ENCODE data around the gene PRRG3. TPM values are rescaled to one million over a fixed set of nuclear protein-coding genes. Genes with fewer than 3 reads are reported as not detected.
"Not testable (repeated sequence)": the region's sequence is repeated elsewhere in the genome, so short reads cannot be mapped to it uniquely, and the experiment has no call there.

The PRRG3 gene
- polyA plus RNA-seq, 3 donors: not detected

DNA sequence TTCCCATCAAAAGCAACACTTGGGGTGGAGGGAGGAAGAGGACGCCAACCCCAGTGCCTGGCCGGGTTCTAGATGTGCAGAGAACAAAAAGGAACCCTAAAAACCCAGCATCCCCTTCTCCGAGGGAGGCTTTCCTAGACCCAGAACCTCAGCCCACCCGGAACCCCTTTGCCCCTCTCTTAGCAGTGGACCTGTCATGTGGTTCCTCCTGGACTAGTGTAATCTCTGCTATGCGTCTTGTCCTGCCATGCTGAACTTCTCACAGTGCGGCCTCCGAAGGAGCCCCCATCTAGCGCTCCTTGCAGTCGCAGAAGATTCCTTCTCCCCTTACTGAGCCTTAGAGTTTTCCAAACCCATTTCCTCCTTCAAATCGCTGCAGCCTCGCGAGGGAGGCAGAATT is 1.1 kb upstream of the PRRG3 start:
- 82% methylated on average over 5 of the region's 12 CpGs for WGBS (ENCODE audit: insufficient coverage)
- Mint-ChIP-seq H3K4me3 (no peak overlapping the region), H3K27me3 (ENCODE audit: low read depth in 3 of 3) (peaks cover 9 to 26% (median 17%) of the 10 kb centered on the region in 3 donors), H3K36me3 (no peaks in the 10 kb centered on the region), H3K4me1 (no peaks in the 10 kb centered on the region), H3K27ac (no peak overlapping the region), H3K9me3 (peaks cover 0 to 16% (median 4%) of the 10 kb centered on the region in 7 donors)
- Histone ChIP-seq H4K20me1 (ENCODE audit: insufficient read depth, low read length) (no peaks in the 10 kb centered on the region), H3K9me3 (replicated peaks in 1 of 2; ENCODE audit: control insufficient read depth in 1 of 2, insufficient read depth in 1 of 2, low read length in 2 of 2) (no peaks in the 10 kb centered on the region), H3K27ac (ENCODE audit: low read depth in 1 of 2, low read length in 2 of 2) (no peak overlapping the region), H3K4me1 (ENCODE audit: control insufficient read depth in 1 of 2, insufficient read depth in 2 of 2, low read length in 2 of 2) (no peaks in the 10 kb centered on the region), H3K4me2 (replicated peaks; ENCODE audit: extremely low read depth, low read length, poor library complexity, severe bottlenecking) (no peak overlapping the region), H2AFZ (ENCODE audit: insufficient read depth, low read depth, low read length, poor library complexity, severe bottlenecking) (no peak overlapping the region), H3K9ac (ENCODE audit: insufficient read depth, low read length, poor library complexity, severe bottlenecking) (no peak overlapping the region), H3K27me3 (ENCODE audit: control insufficient read depth in 2 of 2, insufficient read depth in 2 of 2, low read length in 2 of 2) (peaks cover 0 to 7% of the 10 kb centered on the region in 2 donors), H3K79me2 (ENCODE audit: insufficient read depth, low read length) (no peaks in the 10 kb centered on the region), H3K36me3 (replicated peaks in 1 of 2; ENCODE audit: control insufficient read depth in 1 of 2, insufficient read depth in 2 of 2, low read length in 2 of 2) (no peaks in the 10 kb centered on the region), H3K4me3 (replicated peaks in 1 of 3; ENCODE audit: low read depth in 2 of 3, low read length in 3 of 3) (no peak overlapping the region)
- intact Hi-C loops (cut with micrococcal nuclease): no loop called here
- no peak for DNase-seq
- TF ChIP-seq, protein P1, sequence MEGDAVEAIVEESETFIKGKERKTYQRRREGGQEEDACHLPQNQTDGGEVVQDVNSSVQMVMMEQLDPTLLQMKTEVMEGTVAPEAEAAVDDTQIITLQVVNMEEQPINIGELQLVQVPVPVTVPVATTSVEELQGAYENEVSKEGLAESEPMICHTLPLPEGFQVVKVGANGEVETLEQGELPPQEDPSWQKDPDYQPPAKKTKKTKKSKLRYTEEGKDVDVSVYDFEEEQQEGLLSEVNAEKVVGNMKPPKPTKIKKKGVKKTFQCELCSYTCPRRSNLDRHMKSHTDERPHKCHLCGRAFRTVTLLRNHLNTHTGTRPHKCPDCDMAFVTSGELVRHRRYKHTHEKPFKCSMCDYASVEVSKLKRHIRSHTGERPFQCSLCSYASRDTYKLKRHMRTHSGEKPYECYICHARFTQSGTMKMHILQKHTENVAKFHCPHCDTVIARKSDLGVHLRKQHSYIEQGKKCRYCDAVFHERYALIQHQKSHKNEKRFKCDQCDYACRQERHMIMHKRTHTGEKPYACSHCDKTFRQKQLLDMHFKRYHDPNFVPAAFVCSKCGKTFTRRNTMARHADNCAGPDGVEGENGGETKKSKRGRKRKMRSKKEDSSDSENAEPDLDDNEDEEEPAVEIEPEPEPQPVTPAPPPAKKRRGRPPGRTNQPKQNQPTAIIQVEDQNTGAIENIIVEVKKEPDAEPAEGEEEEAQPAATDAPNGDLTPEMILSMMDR (IDR thresholded peaks at IDR 0.05): no peak

DNA sequence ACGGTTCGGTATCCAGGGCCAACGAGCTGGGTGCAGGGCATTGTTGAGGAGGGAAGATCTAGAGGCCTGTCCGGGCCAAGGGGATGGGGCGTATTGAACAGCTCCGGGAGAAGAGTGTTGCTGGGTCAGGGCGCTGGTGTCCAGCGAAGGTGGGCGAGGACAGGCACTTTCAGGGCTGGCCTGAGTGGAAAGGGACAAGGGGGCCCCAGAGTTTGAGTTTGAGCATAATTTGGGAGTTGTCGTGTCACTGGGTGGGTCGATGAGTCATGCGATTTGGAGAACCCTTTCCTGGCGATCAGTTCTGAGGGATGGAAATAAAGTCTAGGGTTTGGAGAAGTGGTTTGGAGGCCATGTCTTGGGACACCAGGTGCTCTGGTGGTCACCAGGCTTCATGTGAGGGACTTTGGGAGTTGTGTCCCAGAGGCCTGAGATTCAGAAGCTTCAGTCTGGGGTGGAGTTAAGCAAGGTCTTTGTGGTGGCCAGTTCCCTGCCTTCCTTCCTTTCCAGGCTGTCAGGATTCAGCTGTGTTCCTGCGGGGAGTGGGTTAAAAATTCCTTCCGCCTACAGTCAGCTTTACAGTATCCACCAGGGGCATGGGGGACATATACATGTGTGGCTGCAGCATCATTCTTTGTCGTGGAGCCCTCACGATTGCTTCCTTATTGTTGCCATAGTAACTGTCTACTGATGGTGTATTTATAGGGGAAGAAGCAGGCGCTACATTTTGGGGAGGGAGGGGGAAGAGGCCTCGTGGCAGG is 504 bp downstream of the PRRG3 start:
- peaks cover 10 to 26% (median 18%) of the 10 kb centered on the region in 3 donors for H3K27me3 Mint-ChIP-seq (ENCODE audit: low read depth in 3 of 3)
- Histone ChIP-seq H3K4me3 (replicated peaks in 1 of 3; ENCODE audit: low read depth in 2 of 3, low read length in 3 of 3) (no peak overlapping the region), H3K9me3 (replicated peaks in 1 of 2; ENCODE audit: control insufficient read depth in 1 of 2, insufficient read depth in 1 of 2, low read length in 2 of 2) (no peaks in the 10 kb centered on the region), H3K79me2 (ENCODE audit: insufficient read depth, low read length) (no peaks in the 10 kb centered on the region), H2AFZ (ENCODE audit: insufficient read depth, low read depth, low read length, poor library complexity, severe bottlenecking) (no peak overlapping the region), H3K4me2 (replicated peaks; ENCODE audit: extremely low read depth, low read length, poor library complexity, severe bottlenecking) (no peak overlapping the region), H3K27me3 (ENCODE audit: control insufficient read depth in 2 of 2, insufficient read depth in 2 of 2, low read length in 2 of 2) (peaks cover 0 to 7% of the 10 kb centered on the region in 2 donors), H3K9ac (ENCODE audit: insufficient read depth, low read length, poor library complexity, severe bottlenecking) (no peak overlapping the region), H4K20me1 (ENCODE audit: insufficient read depth, low read length) (no peaks in the 10 kb centered on the region), H3K4me1 (ENCODE audit: control insufficient read depth in 1 of 2, insufficient read depth in 2 of 2, low read length in 2 of 2) (no peaks in the 10 kb centered on the region), H3K27ac (ENCODE audit: low read depth in 1 of 2, low read length in 2 of 2) (no peak overlapping the region), H3K36me3 (replicated peaks in 1 of 2; ENCODE audit: control insufficient read depth in 1 of 2, insufficient read depth in 2 of 2, low read length in 2 of 2) (no peaks in the 10 kb centered on the region)
- WGBS (ENCODE audit: insufficient coverage): 21% methylated on average over 11 of the region's 19 CpGs
- intact Hi-C loops (cut with micrococcal nuclease): no loop called here
- TF ChIP-seq, protein P1 (IDR thresholded peaks at IDR 0.05): no peak
- no peaks in the 10 kb centered on the region for H3K36me3 Mint-ChIP-seq
- H3K9me3 Mint-ChIP-seq: peaks cover 0 to 18% (median 4%) of the 10 kb centered on the region in 7 donors
- no peaks in the 10 kb centered on the region for H3K4me1 Mint-ChIP-seq
- H3K27ac Mint-ChIP-seq: no peak overlapping the region
- DNase-seq: no peak
- peak overlapping the region in 1 of 2 donors; percentile 69 for H3K4me3 Mint-ChIP-seq

DNA sequence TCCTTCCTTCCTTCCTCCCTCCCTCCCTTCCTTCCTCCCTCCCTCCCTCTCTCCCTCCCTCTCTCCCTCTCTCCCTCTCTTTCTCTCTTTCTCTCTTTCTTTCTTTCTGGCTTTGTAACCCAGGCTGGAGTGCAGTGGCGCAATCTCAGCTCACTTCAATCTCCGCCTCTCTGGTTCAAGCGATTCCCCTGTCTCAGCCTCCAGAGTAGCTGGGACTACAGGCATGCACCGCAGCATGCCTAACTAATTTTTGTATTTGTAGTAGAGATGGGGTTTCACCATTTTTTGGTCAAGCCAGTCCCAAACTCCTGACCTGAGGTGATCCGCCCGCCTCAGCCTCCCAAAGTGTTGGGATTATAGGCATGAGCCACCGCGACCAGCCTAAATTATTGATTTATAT is 1.8 kb downstream of the PRRG3 start:
- H3K4me2 ChIP-seq (replicated peaks; ENCODE audit: extremely low read depth, low read length, poor library complexity, severe bottlenecking); H3K79me2 ChIP-seq (ENCODE audit: insufficient read depth, low read length); H3K9ac ChIP-seq (ENCODE audit: insufficient read depth, low read length, poor library complexity, severe bottlenecking); H3K4me1 ChIP-seq (ENCODE audit: control insufficient read depth in 1 of 2, insufficient read depth in 2 of 2, low read length in 2 of 2); DNase-seq; H3K4me1 Mint-ChIP-seq; H3K4me3 ChIP-seq (replicated peaks in 1 of 3; ENCODE audit: low read depth in 2 of 3, low read length in 3 of 3); H3K4me3 Mint-ChIP-seq; H3K27ac ChIP-seq (ENCODE audit: low read depth in 1 of 2, low read length in 2 of 2); H4K20me1 ChIP-seq (ENCODE audit: insufficient read depth, low read length); H2AFZ ChIP-seq (ENCODE audit: insufficient read depth, low read depth, low read length, poor library complexity, severe bottlenecking); H3K27me3 ChIP-seq (ENCODE audit: control insufficient read depth in 2 of 2, insufficient read depth in 2 of 2, low read length in 2 of 2); H3K36me3 ChIP-seq (replicated peaks in 1 of 2; ENCODE audit: control insufficient read depth in 1 of 2, insufficient read depth in 2 of 2, low read length in 2 of 2); H3K9me3 ChIP-seq (replicated peaks in 1 of 2; ENCODE audit: control insufficient read depth in 1 of 2, insufficient read depth in 1 of 2, low read length in 2 of 2); H3K36me3 Mint-ChIP-seq; intact Hi-C loops (cut with micrococcal nuclease); H3K27ac Mint-ChIP-seq: not testable (repeated sequence)
- Mint-ChIP-seq H3K27me3 (ENCODE audit: low read depth in 3 of 3) (peaks cover 10 to 26% (median 18%) of the 10 kb centered on the region in 3 donors), H3K9me3 (peaks cover 0 to 18% (median 4%) of the 10 kb centered on the region in 7 donors)
- WGBS (ENCODE audit: insufficient coverage): 100% methylated on average over 1 of the region's 8 CpGs

Data from CD14-positive monocyte (primary cell).